ENCODE results near the gene FCSK. TPM values are rescaled to one million over a fixed set of nuclear protein-coding genes. Genes with fewer than 3 reads are reported as not detected.

FCSK gene
- total and polyA plus RNA-seq, 2 of the 13 experiments (the other 11 are each of a cell fraction or from before 2014, with no cell fraction given): 9.1 to 19.2 TPM

- TF ChIP-seq HNF1A (IDR thresholded peaks at IDR 0.05; ENCODE audit: low read depth) (no peak), HNF1A (CRISPR knock-in tag; IDR thresholded peaks at IDR 0.05; ENCODE audit: borderline replicate concordance) (no peak; the same call in 1 of the 2 replicates), MIER3 (CRISPR knock-in tag; IDR thresholded peaks at IDR 0.05; ENCODE audit: borderline replicate concordance) (no peak), CENPX (CRISPR knock-in tag; IDR thresholded peaks at IDR 0.05) (no peak), NBN (conservative IDR thresholded peaks at IDR 0.05) (no peak), SRSF9 (IDR thresholded peaks at IDR 0.05; ENCODE audit: borderline replicate concordance, insufficient read depth, low read depth, low read length, poor library complexity, severe bottlenecking) (no peak), ZNF674 (CRISPR knock-in tag; IDR thresholded peaks at IDR 0.05; ENCODE audit: low read depth) (no peak), USF2 (IDR thresholded peaks at IDR 0.05; ENCODE audit: low read depth, low read length) (no peak), USF2 (CRISPR knock-in tag; IDR thresholded peaks at IDR 0.05; ENCODE audit: borderline replicate concordance) (0 out of 2 replicates have a peak, but pooled peaks have one; percentile 16), HOXA7 (CRISPR knock-in tag; IDR thresholded peaks at IDR 0.05) (no peak), ZBED4 (CRISPR knock-in tag; IDR thresholded peaks at IDR 0.05; ENCODE audit: borderline replicate concordance) (no peak; the same call in 1 of the 2 replicates), ZBTB7A (CRISPR knock-in tag; IDR thresholded peaks at IDR 0.05) (no peak), ZNF577 (CRISPR knock-in tag; IDR thresholded peaks at IDR 0.05; ENCODE audit: borderline replicate concordance, low read depth) (no peak; the same call in 1 of the 2 replicates), TGIF2 (CRISPR knock-in tag; IDR thresholded peaks at IDR 0.05) (peak; percentile 82; the same call in 1 of the 2 replicates), HNRNPH1 (optimal IDR thresholded peaks at IDR 0.05; ENCODE audit: low read depth, low read length) (peak; percentile 27), RELA (CRISPR knock-in tag; IDR thresholded peaks at IDR 0.05) (peak; percentile 78; the same call in 1 of the 2 replicates), SSRP1 (CRISPR knock-in tag; IDR thresholded peaks at IDR 0.05) (peak; percentile 34; the same call in 1 of the 2 replicates), ARNT (IDR thresholded peaks at IDR 0.05) (no peak)
Measured at GRCh38 chr16:70523743-70524398, 69.5 kb downstream of the FCSK start, which contains the start of gene SF3B3 (continued).

Measured in HepG2 (cell line).